Measurements from ENCODE around the gene SYCE1L. TPM values are rescaled to one million over a fixed set of nuclear protein-coding genes. Genes with fewer than 3 reads are reported as not detected.

SYCE1L gene
- total and polyA plus RNA-seq, 4 donors: 0.51 to 0.69 TPM; not detected in 2

DNA sequence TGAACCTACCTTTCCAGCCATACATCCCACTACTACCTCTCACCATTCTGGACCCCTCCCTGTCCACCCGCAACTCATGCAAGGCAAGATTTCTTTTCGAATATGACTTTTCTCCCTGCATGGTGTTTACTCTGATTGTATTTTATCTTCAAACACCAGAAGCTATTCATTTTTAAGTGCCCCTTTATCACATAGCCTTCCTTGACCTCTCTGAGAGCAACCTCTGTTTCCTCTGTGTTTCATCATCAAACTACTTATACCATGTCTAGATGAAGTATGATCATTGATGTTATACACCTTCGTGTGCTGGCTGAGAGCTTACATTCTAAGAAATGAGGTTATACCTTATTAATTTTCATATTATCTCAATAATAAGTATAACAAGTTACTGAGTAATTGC is 31.8 kb downstream of the SYCE1L start:
- H3K9ac ChIP-seq (ENCODE audit: low read depth in 1 of 2, low read length in 2 of 2): no peak overlapping the region
- peaks cover 0 to 2% (median 0%) of the 10 kb centered on the region in 4 donors for H3K4me1 ChIP-seq (ENCODE audit: control insufficient read depth in 4 of 4, insufficient read depth in 4 of 4, low read length in 3 of 4)
- no peaks in the 10 kb centered on the region for H3K36me3 ChIP-seq (ENCODE audit: control insufficient read depth in 4 of 4, insufficient read depth in 3 of 4, low read depth in 1 of 4, low read length in 3 of 4)
- no peak overlapping the region for H3K27ac ChIP-seq (ENCODE audit: low read depth in 1 of 2, low read length in 2 of 2)
- H3K27me3 ChIP-seq (ENCODE audit: control insufficient read depth in 4 of 4, insufficient read depth in 4 of 4, low read length in 3 of 4): peaks cover 0 to 3% (median 0%) of the 10 kb centered on the region in 4 donors
- WGBS: 76% methylated on average over 3 of the region's 3 CpGs
- TF ChIP-seq, protein P1, sequence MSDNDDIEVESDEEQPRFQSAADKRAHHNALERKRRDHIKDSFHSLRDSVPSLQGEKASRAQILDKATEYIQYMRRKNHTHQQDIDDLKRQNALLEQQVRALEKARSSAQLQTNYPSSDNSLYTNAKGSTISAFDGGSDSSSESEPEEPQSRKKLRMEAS (IDR thresholded peaks at IDR 0.05): no peak
- TF ChIP-seq, protein P2, sequence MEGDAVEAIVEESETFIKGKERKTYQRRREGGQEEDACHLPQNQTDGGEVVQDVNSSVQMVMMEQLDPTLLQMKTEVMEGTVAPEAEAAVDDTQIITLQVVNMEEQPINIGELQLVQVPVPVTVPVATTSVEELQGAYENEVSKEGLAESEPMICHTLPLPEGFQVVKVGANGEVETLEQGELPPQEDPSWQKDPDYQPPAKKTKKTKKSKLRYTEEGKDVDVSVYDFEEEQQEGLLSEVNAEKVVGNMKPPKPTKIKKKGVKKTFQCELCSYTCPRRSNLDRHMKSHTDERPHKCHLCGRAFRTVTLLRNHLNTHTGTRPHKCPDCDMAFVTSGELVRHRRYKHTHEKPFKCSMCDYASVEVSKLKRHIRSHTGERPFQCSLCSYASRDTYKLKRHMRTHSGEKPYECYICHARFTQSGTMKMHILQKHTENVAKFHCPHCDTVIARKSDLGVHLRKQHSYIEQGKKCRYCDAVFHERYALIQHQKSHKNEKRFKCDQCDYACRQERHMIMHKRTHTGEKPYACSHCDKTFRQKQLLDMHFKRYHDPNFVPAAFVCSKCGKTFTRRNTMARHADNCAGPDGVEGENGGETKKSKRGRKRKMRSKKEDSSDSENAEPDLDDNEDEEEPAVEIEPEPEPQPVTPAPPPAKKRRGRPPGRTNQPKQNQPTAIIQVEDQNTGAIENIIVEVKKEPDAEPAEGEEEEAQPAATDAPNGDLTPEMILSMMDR (IDR thresholded peaks at IDR 0.05; ENCODE audit: low read depth, low read length, missing input control): no peak
- no peak for TF ChIP-seq RAD21 (IDR thresholded peaks at IDR 0.05)
- no peak for TF ChIP-seq HNF4G (IDR thresholded peaks at IDR 0.05)
- TF ChIP-seq, protein P3, sequence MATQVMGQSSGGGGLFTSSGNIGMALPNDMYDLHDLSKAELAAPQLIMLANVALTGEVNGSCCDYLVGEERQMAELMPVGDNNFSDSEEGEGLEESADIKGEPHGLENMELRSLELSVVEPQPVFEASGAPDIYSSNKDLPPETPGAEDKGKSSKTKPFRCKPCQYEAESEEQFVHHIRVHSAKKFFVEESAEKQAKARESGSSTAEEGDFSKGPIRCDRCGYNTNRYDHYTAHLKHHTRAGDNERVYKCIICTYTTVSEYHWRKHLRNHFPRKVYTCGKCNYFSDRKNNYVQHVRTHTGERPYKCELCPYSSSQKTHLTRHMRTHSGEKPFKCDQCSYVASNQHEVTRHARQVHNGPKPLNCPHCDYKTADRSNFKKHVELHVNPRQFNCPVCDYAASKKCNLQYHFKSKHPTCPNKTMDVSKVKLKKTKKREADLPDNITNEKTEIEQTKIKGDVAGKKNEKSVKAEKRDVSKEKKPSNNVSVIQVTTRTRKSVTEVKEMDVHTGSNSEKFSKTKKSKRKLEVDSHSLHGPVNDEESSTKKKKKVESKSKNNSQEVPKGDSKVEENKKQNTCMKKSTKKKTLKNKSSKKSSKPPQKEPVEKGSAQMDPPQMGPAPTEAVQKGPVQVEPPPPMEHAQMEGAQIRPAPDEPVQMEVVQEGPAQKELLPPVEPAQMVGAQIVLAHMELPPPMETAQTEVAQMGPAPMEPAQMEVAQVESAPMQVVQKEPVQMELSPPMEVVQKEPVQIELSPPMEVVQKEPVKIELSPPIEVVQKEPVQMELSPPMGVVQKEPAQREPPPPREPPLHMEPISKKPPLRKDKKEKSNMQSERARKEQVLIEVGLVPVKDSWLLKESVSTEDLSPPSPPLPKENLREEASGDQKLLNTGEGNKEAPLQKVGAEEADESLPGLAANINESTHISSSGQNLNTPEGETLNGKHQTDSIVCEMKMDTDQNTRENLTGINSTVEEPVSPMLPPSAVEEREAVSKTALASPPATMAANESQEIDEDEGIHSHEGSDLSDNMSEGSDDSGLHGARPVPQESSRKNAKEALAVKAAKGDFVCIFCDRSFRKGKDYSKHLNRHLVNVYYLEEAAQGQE (IDR thresholded peaks at IDR 0.05): no peak
- TF ChIP-seq FOXA2 (IDR thresholded peaks at IDR 0.05): no peak
- TF ChIP-seq EGR1 (IDR thresholded peaks at IDR 0.05; ENCODE audit: low read depth in 2 of 2): no peak
- TF ChIP-seq, protein P4, sequence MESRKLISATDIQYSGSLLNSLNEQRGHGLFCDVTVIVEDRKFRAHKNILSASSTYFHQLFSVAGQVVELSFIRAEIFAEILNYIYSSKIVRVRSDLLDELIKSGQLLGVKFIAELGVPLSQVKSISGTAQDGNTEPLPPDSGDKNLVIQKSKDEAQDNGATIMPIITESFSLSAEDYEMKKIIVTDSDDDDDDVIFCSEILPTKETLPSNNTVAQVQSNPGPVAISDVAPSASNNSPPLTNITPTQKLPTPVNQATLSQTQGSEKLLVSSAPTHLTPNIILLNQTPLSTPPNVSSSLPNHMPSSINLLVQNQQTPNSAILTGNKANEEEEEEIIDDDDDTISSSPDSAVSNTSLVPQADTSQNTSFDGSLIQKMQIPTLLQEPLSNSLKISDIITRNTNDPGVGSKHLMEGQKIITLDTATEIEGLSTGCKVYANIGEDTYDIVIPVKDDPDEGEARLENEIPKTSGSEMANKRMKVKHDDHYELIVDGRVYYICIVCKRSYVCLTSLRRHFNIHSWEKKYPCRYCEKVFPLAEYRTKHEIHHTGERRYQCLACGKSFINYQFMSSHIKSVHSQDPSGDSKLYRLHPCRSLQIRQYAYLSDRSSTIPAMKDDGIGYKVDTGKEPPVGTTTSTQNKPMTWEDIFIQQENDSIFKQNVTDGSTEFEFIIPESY (IDR thresholded peaks at IDR 0.05): no peak
- no peak for TF ChIP-seq TAF1 (conservative IDR thresholded peaks at IDR 0.05)
- no peak for TF ChIP-seq RXRA (IDR thresholded peaks at IDR 0.05)
- no peak for TF ChIP-seq FOXA1 (IDR thresholded peaks at IDR 0.05)
- TF ChIP-seq NR2F2 (IDR thresholded peaks at IDR 0.05): no peak
- TF ChIP-seq SP1 (IDR thresholded peaks at IDR 0.05): no peak
- TF ChIP-seq GABPA (IDR thresholded peaks at IDR 0.05 in 1 of 2, conservative IDR thresholded peaks at IDR 0.05 in 1 of 2): no peak
- TF ChIP-seq, protein P5, sequence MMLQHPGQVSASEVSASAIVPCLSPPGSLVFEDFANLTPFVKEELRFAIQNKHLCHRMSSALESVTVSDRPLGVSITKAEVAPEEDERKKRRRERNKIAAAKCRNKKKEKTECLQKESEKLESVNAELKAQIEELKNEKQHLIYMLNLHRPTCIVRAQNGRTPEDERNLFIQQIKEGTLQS (IDR thresholded peaks at IDR 0.05): no peak
- TF ChIP-seq YY1 (IDR thresholded peaks at IDR 0.05): no peak
- TF ChIP-seq HNF4A (conservative IDR thresholded peaks at IDR 0.05): no peak
- H3K4me3 ChIP-seq (ENCODE audit: low read depth in 1 of 3, low read length in 3 of 3): no peak overlapping the region
- DNase-seq (ENCODE audit: low spot score): no peak
- H3K9me3 ChIP-seq (ENCODE audit: control insufficient read depth in 4 of 4, low read length in 3 of 4): no peaks in the 10 kb centered on the region
